K562 (cell line): ENCODE results near the gene TOR3A. TPM values are rescaled to one million over a fixed set of nuclear protein-coding genes. Genes with fewer than 3 reads are reported as not detected.

Source experiments
- CBFA2T3 ChIP-seq: fragments of 450-650 bp; IDR thresholded peaks from 2 replicates; pipeline ENCODE4 v1.6.1; 2017
- CEBPZ ChIP-seq: fragments of 150-350 bp; IDR thresholded peaks from 2 replicates; pipeline ENCODE4 v1.6.1; 2014; ENCODE audit warnings: low read depth, mild to moderate bottlenecking, low read length, borderline replicate concordance
- HDAC2 ChIP-seq: fragments of 450-650 bp; IDR thresholded peaks from 2 replicates; pipeline ENCODE4 v1.6.1; 2016; ENCODE audit warnings: mild to moderate bottlenecking
- HMBOX1 ChIP-seq: sonication (generic); IDR thresholded peaks from 2 replicates; pipeline ENCODE4 v1.6.1; 2016
- MECOM ChIP-seq: fragments of 250-450 bp; sonication (Bioruptor Pico); IDR thresholded peaks from 2 replicates; pipeline ENCODE4 v1.8.0; 2022; ENCODE audit warnings: inconsistent platforms
- NRF1 ChIP-seq, 2 experiments: fragments of 450-650 bp; IDR thresholded peaks in 1 of 2; conservative IDR thresholded peaks in 1 of 2; 2 replicates each; pipeline ENCODE4 v1.6.1; 2014; ENCODE audit warnings: mild to moderate bottlenecking in 2 of 2
- TGIF2 ChIP-seq: sonication (generic); formaldehyde crosslinking; IDR thresholded peaks from 2 replicates; pipeline ENCODE4 v1.8.1; 2022; ENCODE audit warnings: mild to moderate bottlenecking, missing genetic modification reagents, moderate library complexity
- USF1 ChIP-seq: sonication (generic); formaldehyde crosslinking; IDR thresholded peaks from 2 replicates; pipeline ENCODE4 v1.9.0; 2022; ENCODE audit warnings: mild to moderate bottlenecking, missing genetic modification reagents
- XRCC3 ChIP-seq: fragments of 450-650 bp; IDR thresholded peaks from 2 replicates; pipeline ENCODE4 v1.6.1; 2017; ENCODE audit warnings: mild to moderate bottlenecking, moderate library complexity
- ZBTB17 ChIP-seq: fragments of 450-650 bp; formaldehyde crosslinking; IDR thresholded peaks from 2 replicates; pipeline ENCODE4 v1.4.0; 2020; ENCODE audit warnings: mild to moderate bottlenecking
- ZNF395 ChIP-seq: fragments of 200-800 bp; sonication (Bioruptor generic); IDR thresholded peaks from 2 replicates; pipeline ENCODE4 v1.6.1; 2017; ENCODE audit warnings: missing genetic modification characterization, missing compliant biosample characterization
- ZNF444 ChIP-seq: fragments of 250-450 bp; sonication (Bioruptor Pico); IDR thresholded peaks from 2 replicates; pipeline ENCODE4 v1.4.0; 2020; ENCODE audit warnings: mild to moderate bottlenecking, moderate library complexity
- ZNF445 ChIP-seq: fragments of 250-450 bp; sonication (Bioruptor Pico); IDR thresholded peaks from 2 replicates; pipeline ENCODE4 v1.4.0; 2020; ENCODE audit warnings: low read depth, mild to moderate bottlenecking, moderate library complexity
- ZNF76 ChIP-seq: fragments of 250-450 bp; sonication (Bioruptor Pico); IDR thresholded peaks from 2 replicates; pipeline ENCODE4 v1.4.0; 2020; ENCODE audit warnings: mild to moderate bottlenecking, moderate library complexity, borderline replicate concordance
- polyA plus RNA-seq, 8 experiments: library from polyadenylated mRNA; depleted of rRNA in 4 of 8; stranded (reverse) in 5 of 8; unstranded in 3 of 8; fragments of >200 nt; fragmentation: Nextera tagmentation in 2 of 8; fragmentation: Illumina TruSeq in 1 of 8; extraction: Ambion mirVana in 2 of 8; extraction: Trizol in 1 of 8; gene quantifications; 2 replicates each; pipeline versions ENCODE4 v1.2.1 to v1.2.3, GENCODE V29; 2011 to 2014; ENCODE audit warnings: inconsistent platforms in 1 of 8, missing spikeins in 1 of 8
- total RNA-seq, 7 experiments: library from RNA; depleted of rRNA in 6 of 7; stranded (reverse); fragments of >200 nt in 6 of 7; fragmentation: Illumina TruSeq in 2 of 7; extraction: Trizol in 2 of 7; gene quantifications; 2 replicates each; pipeline versions ENCODE4 v1.2.1 to v1.2.3, GENCODE V29; 2011 to 2021; ENCODE audit warnings: low replicate concordance in 1 of 7
- TF ChIP-seq, protein P1 (sequence below): fragments of 450-650 bp; formaldehyde crosslinking; IDR thresholded peaks from 2 replicates; pipeline ENCODE4 v1.4.0; 2020; ENCODE audit warnings: mild to moderate bottlenecking, moderate library complexity
- TF ChIP-seq, protein P2 (sequence below): fragments of 450-650 bp; formaldehyde crosslinking; conservative IDR thresholded peaks from 2 replicates; pipeline ENCODE4 v1.4.0; 2022; ENCODE audit warnings: mild to moderate bottlenecking, missing genetic modification characterization
- TF ChIP-seq, protein P3 (sequence below): fragments of 450-650 bp; IDR thresholded peaks from 2 replicates; pipeline ENCODE4 v1.6.1; 2018; ENCODE audit warnings: mild to moderate bottlenecking, low read depth; ENCODE audit not compliant: partially characterized antibody

The TOR3A gene
- total and polyA plus RNA-seq, 9 of the 15 experiments (the other 6 are each of a cell fraction or from before 2014, with no cell fraction given): 7.9 to 94.5 (median 39.7) TPM

DNA sequence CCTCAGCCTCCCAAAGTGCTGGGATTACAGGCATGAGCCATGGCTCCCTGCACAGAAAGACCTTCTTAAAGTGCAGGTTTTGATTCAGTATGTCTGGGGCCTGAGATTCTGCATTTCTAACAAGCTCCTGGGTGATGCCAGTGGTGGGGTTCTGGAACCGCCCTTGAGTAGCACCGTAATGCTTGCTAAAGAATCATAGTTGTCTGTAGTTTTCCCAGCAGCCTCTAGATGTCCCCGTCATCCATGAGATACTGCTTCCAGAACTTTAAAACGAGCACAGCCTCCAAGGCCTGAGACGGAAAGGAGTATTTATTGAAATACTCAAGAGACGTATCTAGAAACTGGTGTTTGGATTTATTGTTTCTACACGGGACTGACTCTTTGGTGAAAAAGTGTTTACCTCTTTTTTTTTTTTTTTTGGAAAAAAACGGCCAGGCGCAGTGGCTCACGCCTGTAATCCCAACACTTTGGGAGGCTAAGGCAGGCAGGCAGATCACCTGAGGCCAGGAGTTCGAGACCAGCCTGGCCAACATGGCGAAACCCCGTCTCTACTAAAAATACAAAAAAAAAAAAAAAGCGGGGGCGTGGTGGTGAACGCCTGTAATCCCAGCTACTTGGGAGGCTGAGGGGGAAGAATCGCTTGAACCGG is 2.6 kb upstream of the TOR3A start (continued):
- TF ChIP-seq, protein P1, sequence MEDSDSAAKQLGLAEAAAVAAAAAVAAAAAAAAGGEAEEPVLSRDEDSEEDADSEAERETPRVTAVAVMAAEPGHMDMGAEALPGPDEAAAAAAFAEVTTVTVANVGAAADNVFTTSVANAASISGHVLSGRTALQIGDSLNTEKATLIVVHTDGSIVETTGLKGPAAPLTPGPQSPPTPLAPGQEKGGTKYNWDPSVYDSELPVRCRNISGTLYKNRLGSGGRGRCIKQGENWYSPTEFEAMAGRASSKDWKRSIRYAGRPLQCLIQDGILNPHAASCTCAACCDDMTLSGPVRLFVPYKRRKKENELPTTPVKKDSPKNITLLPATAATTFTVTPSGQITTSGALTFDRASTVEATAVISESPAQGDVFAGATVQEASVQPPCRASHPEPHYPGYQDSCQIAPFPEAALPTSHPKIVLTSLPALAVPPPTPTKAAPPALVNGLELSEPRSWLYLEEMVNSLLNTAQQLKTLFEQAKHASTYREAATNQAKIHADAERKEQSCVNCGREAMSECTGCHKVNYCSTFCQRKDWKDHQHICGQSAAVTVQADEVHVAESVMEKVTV (CRISPR knock-in tag): peak; percentile 80
- TF ChIP-seq ZNF444 (CRISPR knock-in tag) (no peak), NRF1 (conservative IDR thresholded peaks at IDR 0.05 in 1 of 2, IDR thresholded peaks at IDR 0.05 in 1 of 2) (no peak), CEBPZ (no peak), ZBTB17 (CRISPR knock-in tag) (no peak), ZNF76 (no peak), XRCC3 (no peak), HDAC2 (no peak), MECOM (no peak), HMBOX1 (no peak), ZNF395 (CRISPR knock-in tag) (no peak), CBFA2T3 (no peak), USF1 (CRISPR knock-in tag) (no peak), TGIF2 (no peak), ZNF445 (CRISPR knock-in tag) (no peak)
- TF ChIP-seq, protein P2, sequence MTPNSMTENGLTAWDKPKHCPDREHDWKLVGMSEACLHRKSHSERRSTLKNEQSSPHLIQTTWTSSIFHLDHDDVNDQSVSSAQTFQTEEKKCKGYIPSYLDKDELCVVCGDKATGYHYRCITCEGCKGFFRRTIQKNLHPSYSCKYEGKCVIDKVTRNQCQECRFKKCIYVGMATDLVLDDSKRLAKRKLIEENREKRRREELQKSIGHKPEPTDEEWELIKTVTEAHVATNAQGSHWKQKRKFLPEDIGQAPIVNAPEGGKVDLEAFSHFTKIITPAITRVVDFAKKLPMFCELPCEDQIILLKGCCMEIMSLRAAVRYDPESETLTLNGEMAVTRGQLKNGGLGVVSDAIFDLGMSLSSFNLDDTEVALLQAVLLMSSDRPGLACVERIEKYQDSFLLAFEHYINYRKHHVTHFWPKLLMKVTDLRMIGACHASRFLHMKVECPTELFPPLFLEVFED (CRISPR knock-in tag): no peak
- TF ChIP-seq, protein P3, sequence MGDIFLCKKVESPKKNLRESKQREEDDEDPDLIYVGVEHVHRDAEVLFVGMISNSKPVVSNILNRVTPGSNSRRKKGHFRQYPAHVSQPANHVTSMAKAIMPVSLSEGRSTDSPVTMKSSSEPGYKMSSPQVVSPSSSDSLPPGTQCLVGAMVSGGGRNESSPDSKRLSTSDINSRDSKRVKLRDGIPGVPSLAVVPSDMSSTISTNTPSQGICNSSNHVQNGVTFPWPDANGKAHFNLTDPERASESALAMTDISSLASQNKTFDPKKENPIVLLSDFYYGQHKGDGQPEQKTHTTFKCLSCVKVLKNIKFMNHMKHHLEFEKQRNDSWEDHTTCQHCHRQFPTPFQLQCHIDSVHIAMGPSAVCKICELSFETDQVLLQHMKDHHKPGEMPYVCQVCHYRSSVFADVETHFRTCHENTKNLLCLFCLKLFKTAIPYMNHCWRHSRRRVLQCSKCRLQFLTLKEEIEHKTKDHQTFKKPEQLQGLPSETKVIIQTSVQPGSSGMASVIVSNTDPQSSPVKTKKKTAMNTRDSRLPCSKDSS: no peak
